Measurements from ENCODE around the gene CNTFR.

Gene CNTFR

GRCh38 chr9:34555936-34556525 lies 33.5 kb downstream of the CNTFR start:
- peaks cover 78% of the 10 kb centered on the region for H3K4me1 ChIP-seq
- DNase-seq, result no peak
- peaks cover 36% of the 10 kb centered on the region for H3K36me3 ChIP-seq
- no peaks in the 10 kb centered on the region for H3K9me3 ChIP-seq
- TF ChIP-seq, protein P1, sequence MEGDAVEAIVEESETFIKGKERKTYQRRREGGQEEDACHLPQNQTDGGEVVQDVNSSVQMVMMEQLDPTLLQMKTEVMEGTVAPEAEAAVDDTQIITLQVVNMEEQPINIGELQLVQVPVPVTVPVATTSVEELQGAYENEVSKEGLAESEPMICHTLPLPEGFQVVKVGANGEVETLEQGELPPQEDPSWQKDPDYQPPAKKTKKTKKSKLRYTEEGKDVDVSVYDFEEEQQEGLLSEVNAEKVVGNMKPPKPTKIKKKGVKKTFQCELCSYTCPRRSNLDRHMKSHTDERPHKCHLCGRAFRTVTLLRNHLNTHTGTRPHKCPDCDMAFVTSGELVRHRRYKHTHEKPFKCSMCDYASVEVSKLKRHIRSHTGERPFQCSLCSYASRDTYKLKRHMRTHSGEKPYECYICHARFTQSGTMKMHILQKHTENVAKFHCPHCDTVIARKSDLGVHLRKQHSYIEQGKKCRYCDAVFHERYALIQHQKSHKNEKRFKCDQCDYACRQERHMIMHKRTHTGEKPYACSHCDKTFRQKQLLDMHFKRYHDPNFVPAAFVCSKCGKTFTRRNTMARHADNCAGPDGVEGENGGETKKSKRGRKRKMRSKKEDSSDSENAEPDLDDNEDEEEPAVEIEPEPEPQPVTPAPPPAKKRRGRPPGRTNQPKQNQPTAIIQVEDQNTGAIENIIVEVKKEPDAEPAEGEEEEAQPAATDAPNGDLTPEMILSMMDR (IDR thresholded peaks at IDR 0.05; ENCODE audit: low read depth, low read length), result no peak
- no peak overlapping the region for H3K4me3 ChIP-seq (ENCODE audit: low read depth, low read length)
- no peaks in the 10 kb centered on the region for H3K27me3 ChIP-seq

- TF ChIP-seq, protein P1 (IDR thresholded peaks at IDR 0.05; ENCODE audit: low read depth, low read length), result no peak
- no peaks in the 10 kb centered on the region for H3K9me3 ChIP-seq
These were observed 34.0 kb downstream of the CNTFR start for GRCh38 chr9:34555500-34555899.

GRCh38 chr9:34555002-34555348 lies 34.5 kb downstream of the CNTFR start:
- Histone ChIP-seq H3K27me3 (no peaks in the 10 kb centered on the region), H3K9me3 (no peaks in the 10 kb centered on the region), H3K4me1 (peaks cover 67% of the 10 kb centered on the region), H3K4me3 (ENCODE audit: low read depth, low read length) (peak overlapping the region; percentile 32), H3K36me3 (peaks cover 36% of the 10 kb centered on the region)
- TF ChIP-seq, protein P1 (IDR thresholded peaks at IDR 0.05; ENCODE audit: low read depth, low read length), result no peak
- peak; percentile 95 for DNase-seq

More at GRCh38 chr9:34555500-34555899, 34.0 kb downstream of the CNTFR start:
- Histone ChIP-seq H3K36me3 (peaks cover 36% of the 10 kb centered on the region), H3K4me3 (ENCODE audit: low read depth, low read length) (no peak overlapping the region), H3K4me1 (peaks cover 73% of the 10 kb centered on the region), H3K27me3 (no peaks in the 10 kb centered on the region)
- DNase-seq, result no peak

GRCh38 chr9:34554211-34555001 lies 35.1 kb downstream of the CNTFR start:
- TF ChIP-seq, protein P1 (IDR thresholded peaks at IDR 0.05; ENCODE audit: low read depth, low read length), result no peak
- H3K4me3 ChIP-seq (ENCODE audit: low read depth, low read length), result peak overlapping the region; percentile 32

GRCh38 chr9:34553511-34554021 lies 36.0 kb downstream of the CNTFR start:
- TF ChIP-seq, protein P1 (IDR thresholded peaks at IDR 0.05; ENCODE audit: low read depth, low read length), result no peak
- Histone ChIP-seq H3K4me1 (peaks cover 61% of the 10 kb centered on the region), H3K36me3 (peaks cover 36% of the 10 kb centered on the region), H3K27me3 (no peaks in the 10 kb centered on the region), H3K9me3 (no peaks in the 10 kb centered on the region), H3K4me3 (ENCODE audit: low read depth, low read length) (no peak overlapping the region)
- peak; percentile 65 for DNase-seq

More at GRCh38 chr9:34554211-34555001, 35.1 kb downstream of the CNTFR start:
- no peaks in the 10 kb centered on the region for H3K27me3 ChIP-seq
- peaks cover 36% of the 10 kb centered on the region for H3K36me3 ChIP-seq
- H3K4me1 ChIP-seq, result peaks cover 66% of the 10 kb centered on the region
- DNase-seq, result peak; percentile 99
- H3K9me3 ChIP-seq, result no peaks in the 10 kb centered on the region

- TF ChIP-seq, protein P1 (IDR thresholded peaks at IDR 0.05; ENCODE audit: low read depth, low read length), result no peak
- H3K27me3 ChIP-seq, result no peaks in the 10 kb centered on the region
- H3K4me1 ChIP-seq, result peaks cover 61% of the 10 kb centered on the region
These were observed 36.5 kb downstream of the CNTFR start for GRCh38 chr9:34552986-34553385.

More at GRCh38 chr9:34552986-34553385, 36.5 kb downstream of the CNTFR start:
- peaks cover 36% of the 10 kb centered on the region for H3K36me3 ChIP-seq
- DNase-seq, result no peak
- H3K9me3 ChIP-seq, result no peaks in the 10 kb centered on the region
- no peak overlapping the region for H3K4me3 ChIP-seq (ENCODE audit: low read depth, low read length)

Data from BE2C (cell line).